Activated CD4-positive, alpha-beta T cell treated with anti-CD3 and anti-CD28 coated beads, Interleukin-2, amount 10 ng/mL, durations not matched to agents 7 days and 5 days (primary cell): ENCODE measurements around the gene IFI27L1. TPM values are rescaled to one million over a fixed set of nuclear protein-coding genes. Genes with fewer than 3 reads are reported as not detected.
"Not testable (repeated sequence)": the region's sequence is repeated elsewhere in the genome, so short reads cannot be mapped to it uniquely, and the experiment has no call there.

Source experiments
- CTCF ChIA-PET: fragments of 350-600 bp; sonication (Branson Sonifier 250); formaldehyde crosslinking; loops from one replicate; lab custom pipeline; 2021; ENCODE audit warnings: antibody characterized with exemption; lab: Charles Lee
- POLR2A ChIA-PET: fragments of 350-600 bp; sonication (Branson Sonifier 250); formaldehyde crosslinking; loops from one replicate; lab custom pipeline; 2021; ENCODE audit warnings: antibody characterized with exemption; lab: Charles Lee
- DNase-seq: peaks from one replicate; pipeline ENCODE4 v3.0.0-alpha.2; 2020
- H3K27ac Mint-ChIP-seq: one replicate; pipeline ENCODE4 v1.8.0; 2021; ENCODE audit warnings: mild to moderate bottlenecking, moderate library complexity, mixed read lengths
- H3K27me3 Mint-ChIP-seq: one replicate; pipeline ENCODE4 v1.8.0; 2021; ENCODE audit warnings: mixed read lengths
- H3K36me3 Mint-ChIP-seq: one replicate; pipeline ENCODE4 v1.8.0; 2021; ENCODE audit warnings: low read depth, mixed read lengths
- H3K4me1 Mint-ChIP-seq: one replicate; pipeline ENCODE4 v1.8.0; 2021; ENCODE audit warnings: mixed read lengths
- H3K4me3 Mint-ChIP-seq: one replicate; pipeline ENCODE4 v1.8.0; 2021; ENCODE audit warnings: mild to moderate bottlenecking, moderate library complexity, mixed read lengths
- H3K9me3 Mint-ChIP-seq: one replicate; pipeline ENCODE4 v1.8.0; 2021; ENCODE audit warnings: mixed read lengths
- total RNA-seq, 2 experiments: library from RNA; stranded (reverse); gene quantifications; one replicate each; pipeline ENCODE4 v1.2.3, GENCODE V29; 2021

IFI27L1 gene
- total RNA-seq, 2 experiments from 2014 or later, result 31.6 to 42.1 TPM

GRCh38 chr14:94051779-94052178 is 29.3 kb upstream of the IFI27L1 start:
- no peak for DNase-seq
- POLR2A ChIA-PET, result no interaction called here
- peak overlapping the region; percentile 43 for H3K27ac Mint-ChIP-seq
- CTCF ChIA-PET, result interaction anchor here (0.8 to 2.7 kb wide), 7 partner anchors 15 to 127 kb away, joined by 3 to 14 read pairs (median 5); no protein-coding TSS in a partner anchor
- H3K36me3 Mint-ChIP-seq, result peaks cover 72% of the 10 kb centered on the region
- no peaks in the 10 kb centered on the region for H3K9me3 Mint-ChIP-seq
- H3K4me3 Mint-ChIP-seq, result no peak overlapping the region
- H3K4me1 Mint-ChIP-seq, result peaks cover 42% of the 10 kb centered on the region
- H3K27me3 Mint-ChIP-seq, result no peaks in the 10 kb centered on the region

- Mint-ChIP-seq H3K27me3 (no peaks in the 10 kb centered on the region), H3K36me3 (peaks cover 73% of the 10 kb centered on the region)
- CTCF ChIA-PET, result interaction anchor here (0.8 to 2.7 kb wide), 6 partner anchors 16 to 127 kb away, joined by 3 to 14 read pairs (median 5); no protein-coding TSS in a partner anchor
These were observed 28.9 kb upstream of the IFI27L1 start for GRCh38 chr14:94052199-94052598.

GRCh38 chr14:94052662-94053061 is 28.4 kb upstream of the IFI27L1 start:
- Mint-ChIP-seq H3K27me3 (no peaks in the 10 kb centered on the region), H3K27ac (peak overlapping the region; percentile 21), H3K36me3 (peaks cover 75% of the 10 kb centered on the region), H3K4me3 (no peak overlapping the region), H3K4me1 (peaks cover 51% of the 10 kb centered on the region), H3K9me3 (no peaks in the 10 kb centered on the region)
- POLR2A ChIA-PET, result interaction anchor here (0.6 kb wide), 1 partner anchor 97 kb away, joined by 3 read pairs; no protein-coding TSS in a partner anchor
- CTCF ChIA-PET, result interaction anchor here (1.2 to 2.7 kb wide), 5 partner anchors 17 to 113 kb away, joined by 3 to 14 read pairs (median 6); no protein-coding TSS in a partner anchor
- DNase-seq, result no peak

More at GRCh38 chr14:94052199-94052598, 28.9 kb upstream of the IFI27L1 start:
- no peak for DNase-seq
- POLR2A ChIA-PET, result no interaction called here
- H3K4me3 Mint-ChIP-seq, result no peak overlapping the region
- H3K27ac Mint-ChIP-seq, result peak overlapping the region; percentile 21
- no peaks in the 10 kb centered on the region for H3K9me3 Mint-ChIP-seq
- H3K4me1 Mint-ChIP-seq, result peaks cover 47% of the 10 kb centered on the region

- H3K36me3 Mint-ChIP-seq, result peaks cover 83% of the 10 kb centered on the region
- H3K9me3 Mint-ChIP-seq, result no peaks in the 10 kb centered on the region
- POLR2A ChIA-PET, result no interaction called here
- no peak overlapping the region for H3K4me3 Mint-ChIP-seq
- CTCF ChIA-PET, result interaction anchor here (0.8 to 1.1 kb wide), 3 partner anchors 18 to 82 kb away, joined by 3 to 4 read pairs (median 3); partner anchors contain the start of gene OTUB2
- peaks cover 67% of the 10 kb centered on the region for H3K4me1 Mint-ChIP-seq
- no peak overlapping the region for H3K27ac Mint-ChIP-seq
- no peak for DNase-seq
- H3K27me3 Mint-ChIP-seq, result no peaks in the 10 kb centered on the region
These were observed 26.7 kb upstream of the IFI27L1 start for GRCh38 chr14:94054401-94054800.

GRCh38 chr14:94054936-94055335 is 26.2 kb upstream of the IFI27L1 start:
- Mint-ChIP-seq H3K27ac (peak overlapping the region; percentile 80), H3K4me3 (no peak overlapping the region), H3K36me3 (peaks cover 82% of the 10 kb centered on the region), H3K9me3 (no peaks in the 10 kb centered on the region), H3K4me1 (peaks cover 67% of the 10 kb centered on the region), H3K27me3 (no peaks in the 10 kb centered on the region)
- CTCF ChIA-PET, result no interaction called here
- no peak for DNase-seq
- POLR2A ChIA-PET, result no interaction called here

GRCh38 chr14:94056579-94057308 is 24.4 kb upstream of the IFI27L1 start:
- ChIA-PET POLR2A (no interaction called here), CTCF (interaction anchor here (1.0 to 4.0 kb wide), 5 partner anchors 11 to 122 kb away, joined by 3 to 15 read pairs (median 5); no protein-coding TSS in a partner anchor)
- H3K4me3 Mint-ChIP-seq, result peak overlapping the region; percentile 19
- H3K4me1 Mint-ChIP-seq, result peaks cover 67% of the 10 kb centered on the region
- H3K27me3 Mint-ChIP-seq, result no peaks in the 10 kb centered on the region
- H3K9me3 Mint-ChIP-seq, result no peaks in the 10 kb centered on the region
- peak; percentile 45 for DNase-seq
- H3K27ac Mint-ChIP-seq, result peak overlapping the region; percentile 80
- peaks cover 85% of the 10 kb centered on the region for H3K36me3 Mint-ChIP-seq

GRCh38 chr14:94058128-94058673 is 22.9 kb upstream of the IFI27L1 start:
- Mint-ChIP-seq H3K27ac (peak overlapping the region; percentile 39), H3K36me3 (peaks cover 83% of the 10 kb centered on the region), H3K9me3 (no peaks in the 10 kb centered on the region), H3K4me3 (no peak overlapping the region), H3K27me3 (no peaks in the 10 kb centered on the region), H3K4me1 (peaks cover 59% of the 10 kb centered on the region)
- POLR2A ChIA-PET, result no interaction called here
- CTCF ChIA-PET, result interaction anchor here (1.1 to 4.0 kb wide), 5 partner anchors 10 to 118 kb away, joined by 3 to 15 read pairs (median 5); no protein-coding TSS in a partner anchor
- DNase-seq, result no peak

- H3K36me3 Mint-ChIP-seq, result peaks cover 85% of the 10 kb centered on the region
- H3K27ac Mint-ChIP-seq, result peak overlapping the region; percentile 39
- H3K27me3 Mint-ChIP-seq, result no peaks in the 10 kb centered on the region
- CTCF ChIA-PET, result interaction anchor here (0.6 to 4.0 kb wide), 4 partner anchors 9 to 1112 kb away, joined by 3 to 15 read pairs (median 3); no protein-coding TSS in a partner anchor
- H3K9me3 Mint-ChIP-seq, result no peaks in the 10 kb centered on the region
- POLR2A ChIA-PET, result no interaction called here
- H3K4me3 Mint-ChIP-seq, result no peak overlapping the region
- DNase-seq, result no peak
- peaks cover 60% of the 10 kb centered on the region for H3K4me1 Mint-ChIP-seq
These were observed 22.4 kb upstream of the IFI27L1 start for GRCh38 chr14:94058674-94059138.

GRCh38 chr14:94059998-94060397 is 21.1 kb upstream of the IFI27L1 start:
- ChIA-PET POLR2A (no interaction called here), CTCF (interaction anchor here (1.2 to 4.0 kb wide), 3 partner anchors 8 to 88 kb away, joined by 3 to 15 read pairs (median 3); no protein-coding TSS in a partner anchor)
- Mint-ChIP-seq H3K27me3 (no peaks in the 10 kb centered on the region), H3K9me3 (no peaks in the 10 kb centered on the region), H3K27ac (no peak overlapping the region), H3K4me1 (peaks cover 52% of the 10 kb centered on the region), H3K36me3 (peaks cover 79% of the 10 kb centered on the region), H3K4me3 (no peak overlapping the region)
- no peak for DNase-seq

- no peak for DNase-seq
- Mint-ChIP-seq H3K27ac (no peak overlapping the region), H3K36me3 (peaks cover 74% of the 10 kb centered on the region), H3K9me3 (peaks cover 12% of the 10 kb centered on the region), H3K27me3 (no peaks in the 10 kb centered on the region), H3K4me1 (peaks cover 43% of the 10 kb centered on the region), H3K4me3 (no peak overlapping the region)
- POLR2A ChIA-PET, result no interaction called here
- CTCF ChIA-PET, result interaction anchor here (1.3 kb wide), 1 partner anchor 74 kb away, joined by 4 read pairs; no protein-coding TSS in a partner anchor
These were observed 18.7 kb upstream of the IFI27L1 start for GRCh38 chr14:94062344-94062940.

GRCh38 chr14:94066089-94066676 is 14.9 kb upstream of the IFI27L1 start:
- no peak overlapping the region for H3K4me3 Mint-ChIP-seq

GRCh38 chr14:94072076-94072475 is 9.0 kb upstream of the IFI27L1 start:
- H3K4me3 Mint-ChIP-seq, H3K27ac Mint-ChIP-seq, POLR2A ChIA-PET, DNase-seq, H3K27me3 Mint-ChIP-seq, CTCF ChIA-PET: not testable (repeated sequence)
- peaks cover 48% of the 10 kb centered on the region for H3K4me1 Mint-ChIP-seq
- peaks cover 57% of the 10 kb centered on the region for H3K9me3 Mint-ChIP-seq
- peaks cover 83% of the 10 kb centered on the region for H3K36me3 Mint-ChIP-seq

More at GRCh38 chr14:94066089-94066676, 14.9 kb upstream of the IFI27L1 start:
- peaks cover 84% of the 10 kb centered on the region for H3K36me3 Mint-ChIP-seq
- no peak overlapping the region for H3K27ac Mint-ChIP-seq
- peaks cover 52% of the 10 kb centered on the region for H3K4me1 Mint-ChIP-seq
- CTCF ChIA-PET, result interaction anchor here (1.1 to 3.8 kb wide), 3 partner anchors 8 to 30 kb away, joined by 3 to 15 read pairs (median 5); no protein-coding TSS in a partner anchor
- DNase-seq, result no peak
- H3K27me3 Mint-ChIP-seq, result no peaks in the 10 kb centered on the region
- POLR2A ChIA-PET, result no interaction called here
- H3K9me3 Mint-ChIP-seq, result peaks cover 45% of the 10 kb centered on the region
